NOMO-1 treated with dmso at 0.1 percent for 144 hours (cell line): ENCODE results near the gene SLC17A9.

Experiments
- DNase-seq: peaks from one replicate; lab custom pipeline; 2025; ENCODE audit not compliant: unreplicated experiment; lab: John Stamatoyannopoulos, UW

The SLC17A9 gene

GRCh38 chr20:63015662-63016361 is 63.3 kb downstream of the SLC17A9 start:
- DNase-seq, result no peak

GRCh38 chr20:63016514-63017075 is 64.1 kb downstream of the SLC17A9 start:
- no peak for DNase-seq

- no peak for DNase-seq
Measured at GRCh38 chr20:63017076-63017825, 64.7 kb downstream of the SLC17A9 start.

- no peak for DNase-seq
Measured at GRCh38 chr20:63017826-63018411, 65.4 kb downstream of the SLC17A9 start.
